Umbilical cord (tissue), 2 donors: ENCODE data around the gene FRMPD4. TPM values are rescaled to one million over a fixed set of nuclear protein-coding genes. Genes with fewer than 3 reads are reported as not detected.

Experiments used
- DNase-seq: peaks from one replicate; pipeline ENCODE4 v3.0.0-alpha.2; 2015; ENCODE audit warnings: low spot score
- total RNA-seq: library from RNA; depleted of rRNA; stranded (reverse); fragments of >200 nt; gene quantifications from one replicate; pipeline ENCODE4 v1.2.3, GENCODE V29; 2014; ENCODE audit warnings: low replicate concordance; ENCODE audit not compliant: insufficient read depth

The FRMPD4 gene
- total RNA-seq, 1 donor from 2014 or later = 4.6 TPM

GRCh38 chrX:12360986-12361598 lies 222.8 kb downstream of the FRMPD4 start:
- no peak for DNase-seq

DNA sequence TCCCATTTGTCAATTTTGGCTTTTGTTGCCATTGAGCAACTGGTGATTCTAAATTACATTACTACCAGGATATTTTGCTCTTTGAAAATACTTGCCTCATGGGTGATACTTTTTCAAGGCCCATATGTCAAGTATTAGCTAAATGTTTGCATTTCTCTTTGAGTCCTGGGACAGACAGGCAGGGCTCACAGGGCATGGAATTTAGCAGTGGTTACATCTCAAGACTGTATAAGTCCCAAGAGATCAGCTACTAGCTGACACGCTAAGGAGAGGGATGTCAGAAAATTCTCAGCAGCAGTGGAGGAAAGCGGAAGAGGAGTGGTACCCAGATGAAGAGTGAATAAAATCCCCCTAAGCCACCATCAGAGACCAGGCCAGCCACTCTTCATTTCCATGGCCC lies 224.9 kb downstream of the FRMPD4 start:
- DNase-seq = no peak

DNA sequence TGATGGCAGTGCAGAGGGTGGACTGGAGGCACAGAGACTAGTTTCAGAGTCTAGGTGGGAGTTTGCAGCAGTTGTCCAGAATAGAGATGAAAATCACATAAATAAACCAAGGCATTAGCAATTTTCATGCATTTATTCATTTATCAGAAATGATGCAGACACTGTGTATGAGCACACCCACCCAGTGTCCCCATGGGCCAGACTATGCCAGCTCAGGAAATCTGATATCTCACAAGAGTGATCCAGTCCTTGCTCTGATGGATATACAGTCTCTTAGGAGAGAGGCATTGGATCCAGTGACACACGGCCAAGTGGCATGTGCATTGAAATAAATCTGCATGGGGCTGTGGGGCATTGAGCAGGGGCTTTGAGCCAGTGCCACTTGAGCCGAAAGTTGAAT lies 228.2 kb downstream of the FRMPD4 start:
- no peak for DNase-seq

- no peak for DNase-seq
Measured at GRCh38 chrX:12367254-12367653, 229.0 kb downstream of the FRMPD4 start.

DNA sequence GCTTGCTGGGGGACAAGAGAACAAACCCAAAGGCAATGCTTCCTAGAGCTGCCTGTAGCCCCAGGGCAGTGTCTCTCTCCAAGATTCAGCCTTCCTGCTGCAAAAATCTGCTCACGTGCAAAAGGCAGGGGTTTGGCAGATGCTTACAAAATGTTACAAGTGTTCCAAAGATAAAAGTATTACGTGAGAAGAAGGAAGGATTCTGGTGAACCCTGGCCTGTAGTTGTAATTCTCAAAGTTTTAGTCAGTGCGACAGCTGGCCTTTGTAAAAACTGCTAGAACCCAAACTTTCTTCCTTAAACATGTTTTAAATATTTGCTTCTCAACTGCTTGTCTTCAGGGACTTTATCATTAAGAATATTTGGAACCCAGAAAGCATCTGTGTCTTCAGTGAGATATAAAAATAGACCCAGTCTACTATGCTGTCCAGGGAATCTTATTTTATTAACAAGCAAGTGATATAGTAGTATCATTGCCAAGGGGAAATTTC lies 232.3 kb downstream of the FRMPD4 start:
- DNase-seq = peak; percentile 74

DNA sequence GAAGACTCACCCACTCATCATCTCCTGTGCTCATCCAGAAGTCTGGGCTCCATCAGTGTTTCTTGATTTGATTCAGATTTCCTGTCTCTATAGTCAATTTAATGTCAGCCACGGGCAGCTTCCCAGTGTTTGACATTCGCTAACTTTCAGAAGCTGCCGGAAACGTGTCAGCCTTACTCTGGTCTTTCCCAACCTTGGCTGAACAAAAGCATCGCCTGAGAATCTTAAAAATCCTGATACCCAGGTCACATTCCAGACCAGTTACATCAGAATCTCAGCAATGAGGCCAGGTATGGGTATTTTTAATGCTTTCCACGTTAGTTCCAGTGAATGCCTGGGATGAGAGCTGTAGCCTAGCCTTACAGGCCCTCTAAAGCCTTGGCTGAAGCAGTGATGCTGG lies 233.8 kb downstream of the FRMPD4 start:
- DNase-seq = peak; percentile 1

DNA sequence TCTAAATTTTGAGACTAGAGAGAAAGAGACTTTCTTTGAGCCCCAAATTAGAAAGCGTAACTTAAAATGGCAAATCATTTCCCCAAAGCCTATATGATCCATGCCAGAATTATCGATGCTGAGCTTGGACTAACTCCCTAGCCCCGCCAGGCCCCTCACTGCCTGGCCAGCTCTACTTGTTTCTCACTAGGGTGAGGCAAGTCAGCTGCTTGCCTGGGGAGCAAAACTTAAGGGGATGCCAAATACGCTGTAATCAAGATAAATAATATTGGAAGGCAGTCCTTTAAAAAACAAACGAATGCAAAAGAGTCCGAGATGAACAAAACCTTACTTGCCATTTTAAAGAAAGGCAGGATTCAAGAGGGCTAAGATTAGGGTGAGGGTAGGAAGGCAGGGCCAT lies 236.0 kb downstream of the FRMPD4 start:
- DNase-seq = no peak

DNA sequence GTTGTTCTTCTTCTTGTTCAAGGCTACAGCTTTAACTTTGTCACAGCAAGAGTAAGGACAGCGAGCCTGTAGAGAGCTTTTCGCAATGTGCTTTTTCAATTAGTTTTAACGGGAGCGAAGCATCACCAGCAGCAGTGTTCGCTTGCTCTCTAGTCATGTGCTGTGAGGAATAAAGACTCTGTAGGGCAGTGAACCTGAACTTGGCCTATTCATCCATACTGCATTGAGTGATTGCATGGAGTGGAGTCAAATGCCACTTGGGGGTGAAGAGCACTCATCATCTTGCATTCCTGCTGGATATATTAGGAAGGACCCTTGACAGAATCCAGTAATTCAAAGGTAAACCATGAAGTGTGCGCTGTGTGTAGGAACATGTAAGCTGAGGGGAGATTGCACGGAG lies 240.0 kb downstream of the FRMPD4 start:
- no peak for DNase-seq

DNA sequence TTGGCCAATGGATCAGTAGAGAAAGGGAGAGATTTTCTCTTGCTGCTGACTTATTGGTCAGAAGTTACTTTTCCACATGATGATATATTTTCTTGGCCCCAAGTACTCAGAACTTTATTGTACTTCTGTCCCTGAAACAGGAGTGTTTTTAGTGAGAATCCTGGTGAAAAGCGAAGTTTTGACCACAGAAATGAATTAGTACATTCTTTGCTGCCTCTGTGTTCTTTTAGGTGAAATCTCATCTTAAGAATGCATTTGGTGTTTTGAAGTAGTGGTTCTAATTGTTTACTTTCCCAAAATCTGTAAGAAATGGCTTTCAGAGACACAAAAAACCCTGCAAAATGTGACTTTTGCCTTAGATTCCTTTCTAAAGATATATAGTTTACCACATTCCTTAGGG lies 240.4 kb downstream of the FRMPD4 start:
- DNase-seq = no peak

DNA sequence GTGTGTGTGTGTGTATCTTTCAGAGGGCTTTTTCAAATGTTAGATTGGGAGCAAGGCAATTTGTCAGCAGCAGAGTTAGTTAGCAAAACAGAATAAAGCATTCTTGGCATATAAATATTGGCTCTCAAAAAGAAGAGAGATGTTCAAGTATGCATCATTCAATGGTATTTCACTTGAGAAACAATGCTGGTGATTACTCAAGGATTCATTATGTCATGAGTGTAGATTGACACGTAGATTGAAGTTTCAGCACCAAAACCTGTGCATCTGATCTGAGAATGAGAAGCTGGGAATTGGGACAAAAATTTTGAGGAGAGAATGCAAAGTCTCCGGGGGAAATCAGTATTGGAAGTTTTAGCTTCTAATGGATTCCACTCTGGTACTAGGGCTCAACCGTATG lies 241.4 kb downstream of the FRMPD4 start:
- DNase-seq = no peak

GRCh38 chrX:12383196-12383595 lies 244.9 kb downstream of the FRMPD4 start:
- no peak for DNase-seq

DNA sequence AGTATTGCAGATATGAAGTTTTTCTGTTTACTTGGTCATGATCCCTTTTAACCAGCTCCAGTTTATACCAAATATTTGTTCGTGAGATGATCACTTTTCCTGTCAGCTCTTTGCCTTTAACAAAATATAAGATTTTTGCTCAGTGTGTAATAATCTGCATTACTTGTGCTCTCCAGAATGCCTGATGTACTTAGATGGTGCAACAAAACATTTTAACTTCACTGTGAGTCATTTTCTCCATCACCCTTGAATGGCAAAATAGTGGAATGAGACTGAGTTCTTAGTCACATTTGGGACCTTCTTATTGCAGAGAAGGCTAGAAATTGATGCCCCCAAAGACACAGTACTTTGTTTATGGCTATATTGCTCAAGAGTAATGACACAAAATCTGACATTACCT lies 252.0 kb downstream of the FRMPD4 start:
- no peak for DNase-seq

GRCh38 chrX:12396584-12396983 lies 258.3 kb downstream of the FRMPD4 start:
- no peak for DNase-seq

DNA sequence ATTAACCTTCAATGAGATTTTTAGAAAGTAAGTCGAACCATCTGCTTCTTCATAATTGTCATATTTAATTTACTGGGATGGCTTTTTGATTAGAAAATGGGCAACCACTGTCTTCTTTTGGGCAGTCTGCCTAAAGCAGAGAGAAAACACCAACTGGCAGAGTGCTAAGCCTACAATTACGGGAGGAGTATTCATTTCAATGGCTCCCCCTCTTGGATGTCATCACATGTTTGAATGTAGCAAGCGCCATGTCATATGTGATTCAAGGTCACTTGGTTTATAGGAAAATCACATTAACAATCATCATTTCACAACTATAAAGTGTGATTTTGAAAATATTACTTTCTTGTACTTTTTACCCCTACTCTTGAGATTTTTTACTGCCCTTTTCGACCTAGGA lies 261.9 kb downstream of the FRMPD4 start:
- no peak for DNase-seq

DNA sequence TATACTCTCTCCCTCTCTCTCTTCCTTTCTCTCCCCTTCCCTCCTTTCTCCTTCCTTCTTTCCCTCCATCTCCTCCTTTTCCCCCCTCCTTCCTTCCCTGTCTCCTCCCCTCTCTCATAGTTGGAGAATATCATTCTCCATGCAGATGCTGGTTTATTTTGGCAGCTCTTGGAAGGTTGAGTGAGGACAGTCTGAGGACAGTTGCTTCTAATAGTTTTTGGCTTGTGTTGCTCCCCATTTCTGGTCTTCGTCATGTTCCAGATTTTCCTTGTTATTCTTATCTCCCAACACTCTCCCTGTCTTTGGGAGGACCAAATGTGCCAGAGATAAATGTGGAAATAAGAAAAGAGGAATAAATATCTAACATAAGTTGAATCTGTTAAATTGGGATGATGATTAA lies 263.0 kb downstream of the FRMPD4 start:
- no peak for DNase-seq

GRCh38 chrX:12403474-12404082 lies 265.3 kb downstream of the FRMPD4 start:
- DNase-seq = no peak

DNA sequence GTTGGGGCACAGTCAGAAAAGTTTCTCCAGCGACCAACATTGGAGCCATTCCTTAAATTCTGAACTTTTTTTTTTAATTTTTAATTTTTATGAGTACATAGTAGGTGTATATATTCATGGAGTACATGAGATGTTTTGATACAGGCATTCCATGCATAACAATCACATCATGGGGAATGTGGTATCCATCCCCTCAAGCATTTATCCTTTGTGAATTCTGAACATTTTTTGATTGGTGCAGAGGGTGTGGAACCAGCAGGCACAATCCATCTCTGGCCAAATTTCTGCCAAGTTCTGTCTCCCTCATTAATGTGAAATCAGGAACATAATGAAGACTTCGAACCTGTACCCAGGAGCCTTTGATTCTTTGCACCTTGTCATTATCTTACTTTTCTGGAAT lies 267.0 kb downstream of the FRMPD4 start:
- no peak for DNase-seq

DNA sequence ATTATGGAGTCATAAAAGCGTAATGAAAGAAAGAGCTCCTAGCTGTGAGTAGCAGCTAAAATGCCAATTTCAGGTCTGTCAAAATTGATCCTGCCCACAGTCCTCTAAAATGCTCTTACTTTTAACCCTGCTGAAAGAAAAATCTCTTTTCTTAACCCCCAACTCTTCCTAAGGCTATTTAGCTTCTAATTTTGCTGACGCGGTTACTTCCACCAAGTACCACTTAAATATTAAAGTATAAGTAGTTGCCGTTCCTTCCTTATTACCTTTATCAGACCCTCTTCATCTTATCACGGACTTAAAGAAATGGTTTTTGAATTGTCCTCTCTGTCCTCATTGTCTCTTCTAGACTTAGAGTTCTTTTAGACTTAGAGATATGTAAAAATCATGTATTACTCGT lies 272.2 kb downstream of the FRMPD4 start:
- no peak for DNase-seq

DNA sequence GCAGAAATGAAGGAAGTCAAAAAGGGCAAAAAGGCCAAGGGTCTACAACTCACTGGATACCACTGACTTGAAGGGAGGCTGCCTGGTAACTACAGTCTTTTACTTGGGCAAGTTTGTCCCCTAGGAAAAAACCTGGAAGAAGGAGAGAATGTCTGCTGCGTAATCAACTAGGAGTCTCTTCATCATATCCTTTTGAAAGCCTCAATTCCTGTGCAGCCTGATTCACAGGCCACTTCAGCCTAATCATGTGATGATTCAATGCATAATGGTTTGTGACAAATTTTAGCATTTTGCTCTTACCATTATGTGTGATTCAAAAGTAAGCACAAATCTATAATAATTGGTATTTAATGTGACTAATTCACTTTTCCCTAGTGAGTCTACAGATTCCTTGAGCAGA lies 273.6 kb downstream of the FRMPD4 start:
- no peak for DNase-seq

DNA sequence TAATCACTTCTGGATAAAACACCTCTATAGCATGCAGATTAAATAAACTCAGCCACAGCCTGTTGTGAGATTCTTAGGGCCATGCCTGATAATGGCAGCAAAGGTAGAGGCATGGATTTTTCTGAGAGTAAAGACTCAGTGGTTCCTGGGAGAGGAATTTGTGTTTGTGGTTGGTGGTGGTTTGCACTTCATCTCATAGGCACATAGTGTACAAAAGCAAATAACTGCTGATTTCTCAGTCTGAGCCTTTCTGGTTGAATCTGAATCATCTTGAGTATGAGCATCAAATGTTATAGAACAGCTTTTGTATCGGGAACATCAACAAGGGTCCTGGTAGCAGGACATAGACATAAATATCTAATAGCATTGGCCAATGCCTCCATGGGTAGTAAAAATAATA lies 274.3 kb downstream of the FRMPD4 start:
- no peak for DNase-seq

DNA sequence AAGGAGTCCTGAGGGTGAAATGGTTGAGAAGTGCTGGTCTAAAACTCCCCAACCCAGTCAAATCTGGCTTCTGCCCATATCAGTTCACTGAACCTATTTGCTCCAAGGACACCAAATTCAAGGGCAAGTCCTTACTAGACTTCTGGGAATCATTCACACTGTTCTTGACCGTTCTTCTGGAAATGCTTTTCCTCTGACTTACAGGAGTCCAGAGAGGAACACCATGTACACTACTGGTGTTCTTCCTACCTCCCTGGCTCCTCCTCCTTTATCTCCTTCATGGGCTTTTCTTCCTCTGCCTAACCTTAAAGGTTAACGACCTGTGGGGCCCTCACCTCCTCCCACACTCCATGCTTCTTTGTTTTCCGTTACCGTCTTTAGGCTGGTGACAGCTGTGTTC lies 281.3 kb downstream of the FRMPD4 start:
- no peak for DNase-seq

DNA sequence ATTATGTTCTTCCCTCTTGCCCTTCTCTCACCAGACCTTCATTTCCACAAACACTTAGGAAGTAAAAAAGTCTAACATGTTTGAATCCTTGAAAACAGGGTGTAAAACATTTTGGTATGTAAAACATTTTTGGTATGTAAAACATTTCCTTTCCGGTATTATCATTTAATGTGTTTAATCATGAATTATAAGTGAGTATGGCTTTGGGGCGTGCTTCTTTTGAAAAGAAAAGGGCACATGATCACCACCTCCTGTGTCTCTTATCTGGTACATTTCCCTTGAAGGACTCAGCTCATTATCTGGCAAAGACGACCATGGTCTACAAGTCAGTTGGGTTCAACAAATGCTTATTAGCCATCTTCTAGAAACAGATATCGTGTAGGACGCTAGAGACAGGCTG lies 283.6 kb downstream of the FRMPD4 start:
- DNase-seq = peak; percentile 0

- peak; percentile 5 for DNase-seq
Measured at GRCh38 chrX:12423346-12423745, 285.1 kb downstream of the FRMPD4 start.

DNA sequence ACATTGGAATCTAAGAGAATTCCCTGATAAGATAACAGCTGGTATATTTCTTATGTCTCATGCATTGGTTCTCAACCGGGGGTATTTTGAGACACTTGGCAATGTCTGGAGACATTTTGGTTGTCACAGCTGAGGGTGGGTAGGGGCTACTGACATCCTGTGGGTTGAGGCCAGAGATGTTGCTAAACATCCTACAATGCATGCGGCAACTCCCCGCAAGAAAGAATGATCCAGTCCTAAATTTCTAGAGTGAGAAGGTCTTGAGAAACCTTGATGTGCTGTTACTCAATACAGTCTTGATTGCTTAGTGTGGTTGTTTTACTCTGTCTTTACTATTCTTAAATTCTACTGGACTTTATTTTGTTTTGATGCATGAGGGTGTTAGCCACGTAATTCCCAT lies 287.2 kb downstream of the FRMPD4 start:
- DNase-seq = no peak
